Osteocyte (in vitro differentiated cells): ENCODE data around the gene RCBTB1. TPM values are rescaled to one million over a fixed set of nuclear protein-coding genes. Genes with fewer than 3 reads are reported as not detected.
A peak's percentile ranks its signal among the peaks of the same experiment; 100 is the strongest.

Experiments used
- DNase-seq: peaks from one replicate; pipeline ENCODE4 v3.0.0; 2021; ENCODE audit warnings: mixed read lengths; ENCODE audit not compliant: unreplicated experiment; ENCODE audit errors: extremely low spot score
- H3K27ac Mint-ChIP-seq: one replicate; pipeline ENCODE4 v1.8.0; 2021; ENCODE audit warnings: mild to moderate bottlenecking, mixed read lengths; ENCODE audit not compliant: unreplicated experiment
- H3K27me3 Mint-ChIP-seq: one replicate; pipeline ENCODE4 v1.8.0; 2021; ENCODE audit warnings: mixed read lengths; ENCODE audit not compliant: unreplicated experiment
- H3K36me3 Mint-ChIP-seq: one replicate; pipeline ENCODE4 v1.8.0; 2021; ENCODE audit warnings: mixed read lengths; ENCODE audit not compliant: unreplicated experiment
- H3K4me1 Mint-ChIP-seq: one replicate; pipeline ENCODE4 v1.8.0; 2021; ENCODE audit warnings: mixed read lengths; ENCODE audit not compliant: unreplicated experiment
- H3K4me3 Mint-ChIP-seq: one replicate; pipeline ENCODE4 v1.8.0; 2021; ENCODE audit warnings: mild to moderate bottlenecking, moderate library complexity, mixed read lengths; ENCODE audit not compliant: unreplicated experiment
- H3K9me3 Mint-ChIP-seq: one replicate; pipeline ENCODE4 v1.8.0; 2021; ENCODE audit warnings: mixed read lengths; ENCODE audit not compliant: unreplicated experiment
- total RNA-seq: library from RNA; stranded (reverse); gene quantifications from 2 replicates; pipeline ENCODE4 v1.2.1, GENCODE V29; 2021
- TF ChIP-seq, protein P1 (sequence below): fragments of 200-600 bp; sonication (generic); IDR thresholded peaks from 2 replicates; pipeline ENCODE4 v1.5.0; 2021; ENCODE audit warnings: antibody characterized with exemption, mild to moderate bottlenecking, moderate library complexity

The RCBTB1 gene
- total RNA-seq, 1 donor from 2014 or later, result 26.2 TPM

DNA sequence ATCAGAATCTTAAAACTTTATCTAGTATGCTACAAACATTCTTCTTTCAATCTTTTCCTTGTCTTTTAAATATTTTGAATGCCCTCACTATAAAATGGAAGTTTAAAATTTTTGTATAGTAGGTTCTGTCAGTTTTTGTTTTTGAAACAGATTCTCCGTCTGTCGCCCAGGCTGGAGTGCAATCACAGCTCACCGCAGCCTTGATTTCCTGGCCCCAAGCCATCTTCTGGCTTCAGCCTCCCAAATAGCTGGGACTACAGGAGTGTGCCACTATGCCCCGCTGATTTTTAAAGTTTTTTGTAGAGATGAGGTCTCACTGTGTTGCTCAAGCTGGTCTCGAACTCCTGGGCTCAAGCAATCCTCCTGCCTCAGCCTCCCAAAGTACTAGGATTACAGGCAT is 68.9 kb downstream of the RCBTB1 start:
- Mint-ChIP-seq H3K9me3 (no peaks in the 10 kb centered on the region), H3K27me3 (no peaks in the 10 kb centered on the region), H3K4me1 (peaks cover 5% of the 10 kb centered on the region), H3K36me3 (peaks cover 43% of the 10 kb centered on the region), H3K27ac (no peak overlapping the region), H3K4me3 (no peak overlapping the region)
- TF ChIP-seq, protein P1, sequence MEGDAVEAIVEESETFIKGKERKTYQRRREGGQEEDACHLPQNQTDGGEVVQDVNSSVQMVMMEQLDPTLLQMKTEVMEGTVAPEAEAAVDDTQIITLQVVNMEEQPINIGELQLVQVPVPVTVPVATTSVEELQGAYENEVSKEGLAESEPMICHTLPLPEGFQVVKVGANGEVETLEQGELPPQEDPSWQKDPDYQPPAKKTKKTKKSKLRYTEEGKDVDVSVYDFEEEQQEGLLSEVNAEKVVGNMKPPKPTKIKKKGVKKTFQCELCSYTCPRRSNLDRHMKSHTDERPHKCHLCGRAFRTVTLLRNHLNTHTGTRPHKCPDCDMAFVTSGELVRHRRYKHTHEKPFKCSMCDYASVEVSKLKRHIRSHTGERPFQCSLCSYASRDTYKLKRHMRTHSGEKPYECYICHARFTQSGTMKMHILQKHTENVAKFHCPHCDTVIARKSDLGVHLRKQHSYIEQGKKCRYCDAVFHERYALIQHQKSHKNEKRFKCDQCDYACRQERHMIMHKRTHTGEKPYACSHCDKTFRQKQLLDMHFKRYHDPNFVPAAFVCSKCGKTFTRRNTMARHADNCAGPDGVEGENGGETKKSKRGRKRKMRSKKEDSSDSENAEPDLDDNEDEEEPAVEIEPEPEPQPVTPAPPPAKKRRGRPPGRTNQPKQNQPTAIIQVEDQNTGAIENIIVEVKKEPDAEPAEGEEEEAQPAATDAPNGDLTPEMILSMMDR, result no peak
- no peak for DNase-seq

DNA sequence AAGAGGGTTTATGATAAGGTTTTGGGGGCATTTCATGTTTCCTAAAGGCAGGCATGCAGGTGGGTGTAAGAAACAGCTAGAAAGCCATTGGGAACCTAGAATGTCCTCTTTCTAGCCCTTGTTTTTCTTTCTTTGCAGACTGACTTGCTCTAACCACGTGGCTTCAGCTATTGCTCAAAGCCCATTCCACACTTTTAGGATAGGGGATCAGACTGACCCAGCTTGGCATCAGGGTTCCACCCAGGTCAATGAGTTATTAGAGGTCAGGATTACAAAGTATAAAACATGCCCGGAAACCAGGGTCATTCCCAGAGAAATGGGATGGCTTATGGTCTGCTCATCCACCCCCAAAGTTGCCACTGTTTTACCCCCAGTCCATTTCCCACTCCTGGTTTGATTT is 72.8 kb downstream of the RCBTB1 start:
- Mint-ChIP-seq H3K27ac (no peak overlapping the region), H3K36me3 (peaks cover 33% of the 10 kb centered on the region), H3K4me3 (no peak overlapping the region), H3K27me3 (no peaks in the 10 kb centered on the region), H3K9me3 (no peaks in the 10 kb centered on the region), H3K4me1 (peaks cover 5% of the 10 kb centered on the region)
- TF ChIP-seq, protein P1, result no peak
- no peak for DNase-seq

DNA sequence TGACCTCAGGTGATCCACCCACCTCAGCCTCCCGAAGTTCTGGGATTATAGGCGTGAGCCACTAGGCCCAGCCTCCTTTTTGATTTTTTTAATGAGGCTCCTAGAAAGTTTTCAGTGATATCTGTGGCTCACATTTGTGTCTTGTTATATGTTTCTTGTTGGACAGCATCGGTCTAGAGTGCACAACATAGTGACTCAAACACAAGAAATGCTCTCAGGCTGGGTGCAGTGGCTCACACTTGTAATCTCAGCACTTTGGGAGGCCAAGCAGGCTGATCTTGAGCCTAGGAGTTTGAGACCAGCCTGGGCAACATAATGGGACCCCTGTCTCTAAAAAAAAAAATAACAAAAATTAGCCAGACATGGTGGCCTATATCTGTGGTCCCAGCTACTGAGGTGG is 81.4 kb downstream of the RCBTB1 start:
- H3K36me3 Mint-ChIP-seq, result peaks cover 6% of the 10 kb centered on the region
- DNase-seq, result no peak
- no peak overlapping the region for H3K4me3 Mint-ChIP-seq
- H3K27me3 Mint-ChIP-seq, result no peaks in the 10 kb centered on the region
- TF ChIP-seq, protein P1, result no peak
- H3K4me1 Mint-ChIP-seq, result peaks cover 22% of the 10 kb centered on the region
- H3K27ac Mint-ChIP-seq, result no peak overlapping the region
- no peaks in the 10 kb centered on the region for H3K9me3 Mint-ChIP-seq

DNA sequence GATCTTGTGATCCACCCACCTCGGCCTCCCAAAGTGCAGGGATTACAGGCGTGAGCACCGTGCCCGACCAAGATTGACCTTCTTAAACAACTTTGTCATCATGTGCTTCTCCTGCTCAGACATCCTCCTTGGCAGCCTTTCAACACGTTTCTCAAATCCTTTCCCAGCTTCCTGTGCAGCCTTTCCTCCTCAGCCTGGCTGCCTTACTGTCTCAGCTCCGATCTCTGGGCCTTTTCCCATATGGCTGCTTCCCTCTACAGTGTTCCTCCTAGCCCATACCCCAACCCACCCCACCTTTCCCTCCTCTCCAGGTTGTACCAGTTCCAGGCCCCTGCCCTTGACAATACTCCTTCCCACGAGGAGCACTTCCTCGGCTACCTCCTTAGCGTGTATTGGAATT is 82.4 kb downstream of the RCBTB1 start:
- Mint-ChIP-seq H3K27me3 (no peaks in the 10 kb centered on the region), H3K27ac (no peak overlapping the region), H3K4me3 (no peak overlapping the region), H3K36me3 (peaks cover 6% of the 10 kb centered on the region), H3K9me3 (no peaks in the 10 kb centered on the region), H3K4me1 (peaks cover 29% of the 10 kb centered on the region)
- DNase-seq, result no peak
- TF ChIP-seq, protein P1, result no peak

DNA sequence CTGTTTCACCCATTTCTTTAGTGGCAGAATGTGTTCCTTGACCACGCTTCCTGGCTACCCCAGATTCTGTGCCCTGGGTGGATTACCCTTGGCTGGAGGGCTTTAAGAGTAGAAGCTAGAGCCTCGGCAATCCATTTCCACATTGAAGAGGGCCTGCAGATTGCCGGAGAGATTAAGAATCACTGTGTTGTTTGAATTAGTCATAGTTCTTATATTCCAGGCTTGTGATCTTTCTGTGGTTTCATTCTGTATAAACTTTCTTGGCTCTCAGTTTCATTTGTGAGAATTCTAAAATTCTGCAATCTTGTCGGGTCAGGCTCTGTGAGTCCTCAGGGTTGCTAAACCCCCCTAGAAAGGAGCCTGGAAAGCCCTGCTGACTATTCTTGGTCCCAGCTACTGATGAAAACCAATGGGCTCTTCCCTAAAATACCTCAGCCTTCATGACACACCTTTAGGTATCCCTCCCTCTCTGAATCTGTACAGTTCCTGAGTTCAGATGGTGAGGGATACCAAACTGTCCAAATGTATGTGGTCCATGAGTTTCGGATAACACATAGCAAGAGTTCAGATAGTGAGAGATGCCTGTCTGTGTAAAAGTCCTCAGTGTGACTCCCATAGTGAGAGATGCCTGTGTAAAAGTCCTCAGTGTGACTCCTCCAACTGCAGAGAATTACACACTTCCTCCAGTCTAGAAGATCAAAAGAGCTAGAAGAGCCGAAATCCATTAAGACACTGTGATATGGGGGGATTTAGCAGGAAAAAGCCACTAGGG is 85.3 kb downstream of the RCBTB1 start:
- Mint-ChIP-seq H3K4me1 (peaks cover 36% of the 10 kb centered on the region), H3K4me3 (peak overlapping the region; percentile 18), H3K27me3 (no peaks in the 10 kb centered on the region), H3K9me3 (no peaks in the 10 kb centered on the region), H3K36me3 (peaks cover under 1% of the 10 kb centered on the region), H3K27ac (peak overlapping the region; percentile 76)
- DNase-seq, result no peak
- TF ChIP-seq, protein P1, result no peak
